GM21825 (cell line): ENCODE measurements around the gene AP1M2.
A peak's percentile ranks its signal among the peaks of the same experiment; 100 is the strongest.
"Not testable (repeated sequence)": the region's sequence is repeated elsewhere in the genome, so short reads cannot be mapped to it uniquely, and the experiment has no call there.

Experiments used
- ATAC-seq: cut with Tn5 transposase; IDR thresholded peaks from one replicate; pipeline ENCODE4 v1.9.1; 2021; ENCODE audit warnings: mild to moderate bottlenecking, moderate library complexity; ENCODE audit not compliant: unreplicated experiment

Gene AP1M2

GRCh38 chr19:10602330-10603083 is 15.4 kb upstream of the AP1M2 start:
- peak; percentile 54 for ATAC-seq

GRCh38 chr19:10601999-10602329 is 14.9 kb upstream of the AP1M2 start:
- no peak for ATAC-seq

- ATAC-seq: no peak
These were observed 13.0 kb upstream of the AP1M2 start for GRCh38 chr19:10600149-10600548.

- ATAC-seq: peak; percentile 54
These were observed 6.9 kb upstream of the AP1M2 start for GRCh38 chr19:10593820-10594637.

- ATAC-seq: no peak
These were observed 6.0 kb upstream of the AP1M2 start for GRCh38 chr19:10593148-10593547.

GRCh38 chr19:10587839-10588150 is 683 bp upstream of the AP1M2 start:
- ATAC-seq: no peak

GRCh38 chr19:10586396-10586795 is 716 bp downstream of the AP1M2 start:
- ATAC-seq: no peak

GRCh38 chr19:10583036-10583776 is 3.9 kb downstream of the AP1M2 start:
- no peak for ATAC-seq

- ATAC-seq: no peak
These were observed 5.0 kb downstream of the AP1M2 start for GRCh38 chr19:10582091-10582490.

- ATAC-seq: no peak
These were observed 6.0 kb downstream of the AP1M2 start for GRCh38 chr19:10580979-10581631.

GRCh38 chr19:10577951-10578350 is 9.2 kb downstream of the AP1M2 start:
- ATAC-seq: no peak

GRCh38 chr19:10575011-10575716 is 11.9 kb downstream of the AP1M2 start:
- no peak for ATAC-seq

- no peak for ATAC-seq
These were observed 12.7 kb downstream of the AP1M2 start for GRCh38 chr19:10574462-10574861.

- not testable (repeated sequence) for ATAC-seq
These were observed 13.3 kb downstream of the AP1M2 start for GRCh38 chr19:10573793-10574192.

- peak; percentile 54 for ATAC-seq
These were observed 18.1 kb downstream of the AP1M2 start, which contains the start of gene CDKN2D for GRCh38 chr19:10568826-10569651. CDKN2D (minus strand) TSS chr19:10568979; CDS start chr19:10568653, 326 bp downstream.

GRCh38 chr19:10568062-10568825 is 18.9 kb downstream of the AP1M2 start:
- ATAC-seq: peak; percentile 8

GRCh38 chr19:10567656-10568055 is 19.5 kb downstream of the AP1M2 start:
- no peak for ATAC-seq

- peak; percentile 20 for ATAC-seq
These were observed 20.3 kb downstream of the AP1M2 start for GRCh38 chr19:10566658-10567410.
